Uterus (tissue), 4 donors: ENCODE data around the gene MYCBPAP. TPM values are rescaled to one million over a fixed set of nuclear protein-coding genes. Genes with fewer than 3 reads are reported as not detected.

ENCODE experiments used
- DNase-seq, 2 donors: peaks; one replicate each; pipeline ENCODE4 v3.0.0-alpha.2; 2019 to 2020
- H3K27ac ChIP-seq, 2 donors: fragments of 200-600 bp; sonication (generic); 1 replicate in 1 of 2; 2 replicates in 1 of 2; pipeline ENCODE4 v1.5.1; 2016 to 2018
- H3K27me3 ChIP-seq, 2 donors: fragments of 200-600 bp; sonication (generic); one replicate each; pipeline ENCODE4 v1.5.1; 2018 to 2019; ENCODE audit warnings: control low read depth in 1 of 2
- H3K36me3 ChIP-seq, 2 donors: fragments of 200-600 bp; sonication (generic); one replicate each; pipeline ENCODE4 v1.5.1; 2019; ENCODE audit warnings: control low read depth in 1 of 2
- H3K4me1 ChIP-seq, 2 donors: fragments of 200-600 bp; sonication (generic); one replicate each; pipeline ENCODE4 v1.5.1; 2018 to 2019; ENCODE audit warnings: control low read depth in 1 of 2
- H3K4me3 ChIP-seq, 2 donors: fragments of 200-600 bp; sonication (generic); 1 replicate in 1 of 2; 2 replicates in 1 of 2; pipeline ENCODE4 v1.5.1; 2018 to 2019; ENCODE audit warnings: mild to moderate bottlenecking in 1 of 2
- H3K9me3 ChIP-seq, 2 donors: fragments of 200-600 bp; sonication (generic); one replicate each; pipeline ENCODE4 v1.5.1; 2019; ENCODE audit warnings: control low read depth in 1 of 2
- CTCF ChIP-seq, 4 experiments: fragments of 200-600 bp in 2 of 4; fragments of 450-650 bp in 2 of 4; sonication (generic) in 2 of 4; IDR thresholded peaks; one replicate each; pipeline ENCODE4 v1.5.1; 2016 to 2019; ENCODE audit warnings: antibody characterized with exemption in 4 of 4, mild to moderate bottlenecking in 2 of 4, moderate library complexity in 1 of 4
- POLR2A ChIP-seq, 2 donors: fragments of 450-650 bp; IDR thresholded peaks; one replicate each; pipeline ENCODE4 v1.6.1; 2016; ENCODE audit warnings: antibody characterized with exemption in 2 of 2, mild to moderate bottlenecking in 1 of 2, moderate library complexity in 1 of 2
- intact Hi-C: fragments of 100-400 bp; cut with DNase I; formaldehyde crosslinking; loops from one replicate; pipeline ENCODE4 v1.15.1; 2023; ENCODE audit warnings: low total_unique reads
- total RNA-seq, 4 donors: library from RNA; depleted of rRNA in 3 of 4; stranded (reverse); fragments of >200 nt in 3 of 4; gene quantifications; one replicate each; pipeline versions ENCODE4 v1.1.0 to v1.2.4, GENCODE V29; 2014 to 2023
- donor health status: DM: yes; HTN: yes; CAD: no.

The MYCBPAP gene
- total RNA-seq, 4 donors from 2014 or later, result 2.7 to 11.5 (median 5.1) TPM

GRCh38 chr17:50461550-50462132, 46.6 kb upstream of the MYCBPAP start:
- no peaks in the 10 kb centered on the region for H3K4me1 ChIP-seq
- H3K27me3 ChIP-seq, result no peaks in the 10 kb centered on the region
- no peak overlapping the region for H3K4me3 ChIP-seq
- no peak for DNase-seq
- intact Hi-C loops, result no loop called here
- no peaks in the 10 kb centered on the region for H3K36me3 ChIP-seq
- H3K27ac ChIP-seq, result no peak overlapping the region
- TF ChIP-seq CTCF (IDR thresholded peaks at IDR 0.05) (no peak), POLR2A (IDR thresholded peaks at IDR 0.05) (no peak)
- H3K9me3 ChIP-seq, result no peaks in the 10 kb centered on the region

- no peaks in the 10 kb centered on the region for H3K27me3 ChIP-seq
- TF ChIP-seq POLR2A (IDR thresholded peaks at IDR 0.05) (no peak), CTCF (IDR thresholded peaks at IDR 0.05) (no peak)
- no peak for DNase-seq
- no peak overlapping the region for H3K27ac ChIP-seq
- H3K4me3 ChIP-seq, result no peak overlapping the region
- H3K9me3 ChIP-seq, result no peaks in the 10 kb centered on the region
- intact Hi-C loops, result no loop called here
- H3K4me1 ChIP-seq, result no peaks in the 10 kb centered on the region
- H3K36me3 ChIP-seq, result no peaks in the 10 kb centered on the region
Observed at GRCh38 chr17:50462446-50462845, 45.8 kb upstream of the MYCBPAP start.

GRCh38 chr17:50464121-50464520, 44.1 kb upstream of the MYCBPAP start:
- H3K4me3 ChIP-seq, result no peak overlapping the region
- no peak for DNase-seq
- no peaks in the 10 kb centered on the region for H3K9me3 ChIP-seq
- no peak for TF ChIP-seq CTCF (IDR thresholded peaks at IDR 0.05)
- TF ChIP-seq POLR2A (IDR thresholded peaks at IDR 0.05), result no peak
- H3K27me3 ChIP-seq, result no peaks in the 10 kb centered on the region
- H3K36me3 ChIP-seq, result no peaks in the 10 kb centered on the region
- no peak overlapping the region for H3K27ac ChIP-seq
- peaks cover 0 to 10% of the 10 kb centered on the region in 2 donors for H3K4me1 ChIP-seq
- intact Hi-C loops, result no loop called here

- H3K4me3 ChIP-seq, result no peak overlapping the region
- no peak for DNase-seq
- no peaks in the 10 kb centered on the region for H3K36me3 ChIP-seq
- no peak overlapping the region for H3K27ac ChIP-seq
- H3K4me1 ChIP-seq, result peaks cover 0 to 15% of the 10 kb centered on the region in 2 donors
- H3K27me3 ChIP-seq, result no peaks in the 10 kb centered on the region
- no peaks in the 10 kb centered on the region for H3K9me3 ChIP-seq
- TF ChIP-seq CTCF (IDR thresholded peaks at IDR 0.05) (no peak), POLR2A (IDR thresholded peaks at IDR 0.05) (no peak)
- intact Hi-C loops, result no loop called here
Observed at GRCh38 chr17:50464736-50465135, 43.5 kb upstream of the MYCBPAP start.

GRCh38 chr17:50465171-50465570, 43.1 kb upstream of the MYCBPAP start:
- no peaks in the 10 kb centered on the region for H3K9me3 ChIP-seq
- no peaks in the 10 kb centered on the region for H3K27me3 ChIP-seq
- H3K36me3 ChIP-seq, result no peaks in the 10 kb centered on the region
- intact Hi-C loops, result no loop called here
- no peak for DNase-seq
- TF ChIP-seq CTCF (IDR thresholded peaks at IDR 0.05), result no peak
- no peak for TF ChIP-seq POLR2A (IDR thresholded peaks at IDR 0.05)
- peaks cover 0 to 15% of the 10 kb centered on the region in 2 donors for H3K4me1 ChIP-seq
- H3K27ac ChIP-seq, result no peak overlapping the region
- H3K4me3 ChIP-seq, result no peak overlapping the region
